ENCODE results near the gene VPS25.

Gene VPS25

DNA sequence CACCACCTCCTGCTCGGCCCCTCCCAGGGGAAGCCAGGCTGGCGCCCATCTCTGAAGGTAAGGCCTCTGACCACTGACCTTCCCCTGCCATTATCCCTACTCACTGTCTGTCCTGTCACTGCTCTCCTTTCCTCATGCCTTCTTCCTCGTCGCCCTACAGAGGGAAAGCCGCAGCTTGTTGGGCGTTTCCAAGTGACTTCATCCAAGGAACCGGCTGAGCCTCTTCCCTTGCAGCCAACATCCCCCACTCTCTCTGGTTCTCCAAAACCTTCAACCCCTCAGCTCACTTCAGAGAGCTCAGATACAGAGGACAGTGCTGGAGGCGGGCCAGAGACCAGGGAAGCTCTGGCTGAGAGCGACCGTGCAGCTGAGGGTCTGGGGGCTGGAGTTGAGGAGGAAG lies 22.2 kb downstream of the VPS25 start:
- DNase-seq (ENCODE audit: low spot score), result no peak

DNA sequence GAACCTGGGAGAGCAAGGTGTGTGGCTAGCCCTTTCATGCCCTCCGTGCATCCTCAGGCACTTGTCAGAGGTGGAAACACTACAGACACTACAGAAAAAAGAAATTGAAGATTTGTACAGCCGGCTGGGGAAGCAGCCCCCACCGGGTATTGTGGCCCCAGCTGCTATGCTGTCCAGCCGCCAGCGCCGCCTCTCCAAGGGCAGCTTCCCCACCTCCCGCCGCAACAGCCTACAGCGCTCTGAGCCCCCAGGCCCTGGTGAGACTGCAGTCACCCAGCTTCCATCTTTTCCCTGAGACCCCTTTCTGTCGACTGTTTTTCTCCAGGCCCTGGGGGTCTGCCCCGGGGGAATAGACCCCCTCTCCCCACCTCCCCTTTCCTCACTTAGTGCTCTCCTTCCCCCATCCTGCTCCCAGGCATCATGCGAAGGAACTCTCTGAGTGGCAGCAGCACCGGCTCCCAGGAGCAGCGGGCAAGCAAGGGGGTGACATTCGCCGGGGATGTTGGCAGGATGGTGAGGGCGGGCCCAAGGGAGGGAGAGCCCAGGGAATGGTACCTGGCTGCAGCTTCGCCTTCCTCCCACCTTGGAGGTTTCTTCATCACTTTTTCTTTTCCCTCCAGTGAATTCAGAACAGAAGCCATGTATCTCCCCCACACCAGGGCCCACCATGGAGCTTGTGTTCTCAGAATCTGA lies 23.0 kb downstream of the VPS25 start:
- DNase-seq (ENCODE audit: low spot score), result no peak

DNA sequence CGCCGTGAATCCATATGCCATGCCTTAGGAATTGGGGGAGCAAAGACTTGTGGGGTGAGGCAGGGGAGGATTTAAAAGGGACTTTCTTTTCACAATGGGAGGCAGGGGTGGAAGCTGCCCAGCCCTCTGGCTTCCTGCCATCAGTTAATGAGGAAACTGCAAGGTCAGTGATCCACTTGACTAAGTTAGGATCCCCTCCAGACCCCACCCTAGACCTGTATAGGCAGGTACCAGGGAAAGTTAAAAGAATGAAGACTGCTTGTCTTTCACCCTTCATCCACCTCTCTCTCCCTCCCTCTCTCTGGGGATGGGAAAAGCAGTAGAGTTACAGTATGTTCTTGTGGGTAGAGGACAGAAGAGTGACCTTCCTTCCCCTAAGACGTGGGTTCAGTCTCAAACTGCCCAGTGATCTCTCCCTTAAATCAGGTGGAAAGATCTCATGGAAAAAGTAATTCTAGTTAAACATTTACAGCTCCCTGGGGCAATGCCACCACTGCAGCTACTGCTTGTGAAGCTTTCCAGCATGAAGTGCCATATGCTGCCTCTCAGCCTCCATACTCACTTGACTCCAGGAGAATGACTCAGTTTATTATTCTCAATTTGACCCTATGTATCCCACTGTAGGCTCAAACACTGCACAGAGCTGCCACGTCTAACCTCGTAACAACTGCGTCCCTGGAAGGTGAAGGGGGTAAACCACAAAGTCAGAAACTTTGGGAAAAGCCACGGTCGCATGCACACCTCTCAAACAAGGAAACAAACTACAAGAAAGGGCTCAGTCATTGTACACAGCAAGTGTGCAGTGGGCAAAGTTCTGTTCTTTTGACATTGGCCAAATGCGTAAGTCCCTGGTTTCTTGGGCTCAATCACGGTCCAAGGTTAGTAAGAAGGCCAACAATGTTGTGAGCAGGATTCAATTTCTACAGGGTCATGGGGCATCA lies 24.1 kb downstream of the VPS25 start:
- DNase-seq (ENCODE audit: low spot score), result no peak

DNA sequence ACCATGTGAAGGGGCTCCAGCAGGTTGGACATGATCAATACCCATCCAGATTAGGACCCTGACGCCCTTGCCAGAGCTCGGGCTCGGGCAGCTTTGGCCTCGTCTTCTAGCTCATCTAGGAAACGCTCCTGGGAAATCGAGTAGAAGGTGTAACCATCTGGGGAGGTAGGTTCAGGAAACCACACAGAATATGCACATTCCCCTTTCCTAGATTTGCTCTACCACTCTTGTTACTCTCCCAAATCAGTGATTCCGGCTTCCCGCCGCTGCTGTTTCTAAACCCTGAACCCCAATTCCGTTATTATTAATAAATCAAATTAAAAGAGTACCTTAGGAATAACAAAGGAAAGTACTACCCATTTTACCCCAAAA lies 24.7 kb downstream of the VPS25 start:
- DNase-seq (ENCODE audit: low spot score), result no peak

DNA sequence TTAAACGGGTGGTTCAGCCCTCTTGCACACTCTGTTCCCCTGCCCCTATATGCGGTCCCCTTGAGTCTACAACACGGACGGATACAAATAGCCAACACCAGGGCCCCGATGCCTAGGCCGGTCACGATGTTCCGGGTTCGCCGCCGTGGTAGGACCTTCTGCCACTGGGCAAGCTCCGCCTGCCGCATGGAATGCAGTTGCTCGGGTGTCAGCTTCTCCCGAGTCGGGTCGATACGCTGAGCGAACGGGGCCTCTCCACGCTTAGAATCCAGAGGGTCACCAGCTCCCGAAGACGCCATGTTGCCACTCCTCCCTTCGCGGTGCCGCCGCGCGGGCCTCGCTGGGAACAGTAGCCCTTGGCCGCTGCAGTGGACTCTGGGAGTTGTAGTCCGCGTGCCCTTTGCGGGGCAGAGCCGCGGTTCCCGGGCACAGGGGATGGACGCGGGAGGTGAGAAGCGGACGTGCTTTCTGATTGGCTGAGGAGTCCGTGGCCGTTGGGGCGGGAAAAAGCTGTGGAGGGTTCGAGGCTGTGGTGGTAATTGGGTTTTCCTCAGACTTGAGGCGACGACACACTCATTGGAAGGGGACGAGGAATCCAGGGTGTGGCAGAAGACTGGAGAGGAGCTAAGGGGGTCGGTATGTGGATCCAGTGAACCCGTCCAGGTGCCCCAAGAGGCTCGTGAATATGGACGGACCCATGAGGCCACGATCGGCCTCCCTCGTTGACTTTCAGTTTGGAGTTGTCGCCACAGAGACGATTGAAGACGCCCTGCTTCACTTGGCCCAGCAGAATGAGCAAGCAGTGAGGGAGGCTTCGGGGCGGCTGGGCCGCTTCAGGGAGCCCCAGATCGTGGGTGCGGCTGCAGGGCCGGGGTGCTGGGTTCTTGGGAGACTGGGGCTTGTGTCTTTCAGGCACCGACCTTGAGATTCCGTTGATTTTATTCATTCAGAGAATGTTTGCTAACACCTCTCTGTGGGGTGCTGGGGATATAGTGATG lies 25.4 kb downstream of the VPS25 start, which contains the start of the genes CNTD1 and COA3:
CNTD1 (plus strand) TSS at position 479 of the 998 bp plus-strand sequence; CDS start at position 686, 207 bp downstream.
COA3 (minus strand) TSS at position 322 of the 998 bp plus-strand sequence; CDS start at position 299, 23 bp downstream.
- peak; percentile 68 for DNase-seq (ENCODE audit: low spot score)

DNA sequence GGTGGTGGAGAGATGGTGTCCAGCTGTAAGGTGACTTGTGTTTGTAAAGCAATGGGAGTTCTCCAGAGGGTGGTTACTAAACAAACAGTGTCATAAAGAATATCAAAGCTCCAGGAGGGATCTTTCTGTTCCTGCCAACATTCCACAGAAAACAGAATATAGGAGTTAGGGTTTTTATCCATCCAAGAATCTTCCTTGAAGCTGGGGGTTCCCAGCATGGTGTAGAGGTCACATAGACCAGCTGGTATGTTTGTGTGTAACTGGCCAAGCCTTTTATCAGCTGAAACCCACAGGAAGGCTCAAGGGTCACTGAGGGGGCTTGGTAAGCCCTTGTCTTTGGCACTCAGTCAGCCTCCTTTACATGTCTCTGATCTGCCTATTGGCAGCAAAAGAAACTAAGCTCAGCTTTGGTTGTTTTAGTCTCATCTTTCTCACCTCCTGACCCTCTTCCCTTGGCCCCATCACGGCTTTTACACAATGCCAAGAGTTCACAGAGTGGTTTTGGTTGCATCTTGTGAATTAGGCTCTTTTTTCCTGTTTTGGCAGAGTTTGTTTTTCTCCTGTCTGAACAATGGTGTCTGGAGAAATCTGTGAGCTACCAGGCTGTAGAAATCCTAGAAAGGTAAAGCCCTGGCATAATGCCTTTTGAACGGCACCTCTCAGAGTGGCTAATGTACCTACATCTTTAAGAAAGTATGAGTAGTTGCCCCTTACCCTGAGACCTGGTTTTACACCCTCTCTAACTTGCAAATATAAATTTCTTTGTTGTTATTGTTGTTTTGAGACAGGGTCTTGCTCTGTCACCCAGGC lies 30.0 kb downstream of the VPS25 start:
- DNase-seq (ENCODE audit: low spot score), result no peak

DNA sequence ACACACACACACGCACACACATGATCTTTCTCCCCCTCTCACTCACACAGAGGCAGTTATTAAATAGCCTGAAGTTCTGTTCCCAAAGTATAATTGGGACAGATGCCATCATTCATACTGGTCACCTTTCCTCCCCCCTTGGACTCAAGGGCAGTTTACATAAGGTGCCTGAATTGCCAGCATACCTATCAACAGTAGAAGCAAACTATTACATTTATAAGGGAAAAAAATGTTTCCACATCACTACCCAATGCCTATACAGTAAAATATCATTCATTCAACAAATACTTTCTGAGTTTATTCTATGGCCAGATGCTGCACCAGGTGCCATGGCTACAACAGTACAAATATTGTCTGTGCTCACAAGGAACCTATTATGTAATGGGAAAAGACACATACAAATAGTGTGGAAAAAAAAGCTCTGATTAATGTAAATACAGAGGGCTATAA lies 31.7 kb downstream of the VPS25 start:
- no peak for DNase-seq (ENCODE audit: low spot score)

DNA sequence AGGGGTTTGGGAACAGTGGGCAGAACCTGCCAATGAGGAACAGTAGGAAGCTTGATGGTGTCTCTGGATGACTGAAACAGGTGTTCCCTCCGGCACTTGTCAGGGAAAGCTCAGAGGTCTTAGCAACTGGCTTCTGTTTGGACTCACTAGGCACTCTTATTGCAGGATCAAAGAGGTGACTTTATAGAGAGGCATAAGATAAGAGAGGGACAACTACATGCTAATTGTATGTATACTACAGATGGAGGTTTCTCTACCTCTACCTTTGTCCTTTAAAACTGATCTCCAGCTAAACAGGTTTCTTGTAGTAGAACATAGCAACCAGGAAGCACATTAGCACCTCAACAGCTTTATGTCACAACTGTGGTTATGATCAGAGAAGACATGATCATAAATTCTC lies 33.0 kb downstream of the VPS25 start:
- DNase-seq (ENCODE audit: low spot score), result no peak

DNA sequence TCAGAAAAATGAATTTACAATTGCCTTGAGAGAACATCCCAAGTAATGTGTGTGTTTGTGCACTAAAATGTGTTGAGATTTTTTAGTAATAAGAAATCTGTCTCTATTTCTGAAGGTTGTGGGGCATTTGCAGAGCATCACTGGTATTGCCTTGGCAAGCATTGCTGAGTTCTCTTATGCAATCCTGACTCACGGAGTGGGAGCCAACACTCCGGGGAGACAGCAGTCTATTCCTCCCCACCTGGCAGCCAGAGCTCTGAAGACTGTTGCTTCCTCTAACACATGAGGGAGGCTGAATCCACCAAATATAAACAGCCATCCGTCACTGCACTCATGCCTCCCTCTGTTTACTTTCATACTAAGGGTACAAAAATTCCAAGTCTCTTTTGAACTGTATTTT lies 36.0 kb downstream of the VPS25 start:
- no peak for DNase-seq (ENCODE audit: low spot score)

DNA sequence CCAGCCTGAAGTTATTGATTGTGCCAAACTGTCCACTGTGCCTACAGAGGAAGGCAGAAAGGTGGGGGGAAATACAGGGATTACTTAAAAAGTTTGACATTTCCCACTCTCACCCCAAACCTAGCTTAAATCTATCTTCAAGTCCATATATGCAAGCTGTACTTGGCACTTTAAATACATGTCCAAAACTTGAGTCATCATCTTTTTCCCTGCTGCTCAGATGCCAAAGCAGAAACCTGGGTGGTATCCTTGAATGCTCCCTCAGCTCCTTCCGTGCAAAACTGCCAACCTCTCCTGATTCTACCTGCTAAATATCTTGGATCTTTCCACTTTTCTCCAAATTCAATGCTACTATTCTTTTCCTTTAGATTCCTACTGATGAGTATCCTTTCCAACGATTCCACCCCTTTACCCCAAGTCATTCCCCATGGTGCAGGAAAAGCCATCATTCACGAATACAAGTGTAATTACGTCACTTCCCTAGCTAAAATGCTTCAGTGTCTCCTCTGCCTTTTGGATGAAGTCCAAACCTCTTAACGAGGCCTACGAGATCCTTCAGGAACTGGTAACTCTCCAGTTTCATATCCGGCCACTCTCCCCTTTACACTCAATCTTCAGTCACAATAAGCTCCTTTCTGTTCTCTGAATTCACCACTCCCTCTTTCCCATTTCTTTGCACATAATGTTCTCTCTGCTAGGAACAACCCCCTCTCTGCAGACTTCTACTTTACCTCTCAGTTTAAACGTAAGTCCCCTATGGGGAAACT lies 41.6 kb downstream of the VPS25 start:
- no peak for DNase-seq (ENCODE audit: low spot score)

DNA sequence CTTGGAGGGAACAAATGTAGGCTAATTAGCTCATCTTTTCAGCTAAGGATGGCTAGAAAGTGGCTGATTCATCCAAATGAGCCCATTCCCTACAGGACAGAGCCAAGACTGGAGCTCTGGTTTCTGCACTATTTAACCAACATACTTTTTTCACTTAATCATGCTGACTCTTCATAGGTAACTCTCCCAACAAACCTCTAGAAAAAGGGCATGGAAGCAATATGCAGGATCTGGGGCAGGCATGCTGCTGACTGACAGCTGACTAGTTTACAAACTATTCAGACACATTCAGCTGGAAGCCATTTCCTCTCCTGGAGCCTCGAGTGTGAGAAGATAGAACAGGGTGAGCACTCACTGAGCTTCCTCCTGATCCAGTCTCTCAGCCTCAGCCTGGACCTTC lies 44.6 kb downstream of the VPS25 start:
- DNase-seq (ENCODE audit: low spot score), result no peak

DNA sequence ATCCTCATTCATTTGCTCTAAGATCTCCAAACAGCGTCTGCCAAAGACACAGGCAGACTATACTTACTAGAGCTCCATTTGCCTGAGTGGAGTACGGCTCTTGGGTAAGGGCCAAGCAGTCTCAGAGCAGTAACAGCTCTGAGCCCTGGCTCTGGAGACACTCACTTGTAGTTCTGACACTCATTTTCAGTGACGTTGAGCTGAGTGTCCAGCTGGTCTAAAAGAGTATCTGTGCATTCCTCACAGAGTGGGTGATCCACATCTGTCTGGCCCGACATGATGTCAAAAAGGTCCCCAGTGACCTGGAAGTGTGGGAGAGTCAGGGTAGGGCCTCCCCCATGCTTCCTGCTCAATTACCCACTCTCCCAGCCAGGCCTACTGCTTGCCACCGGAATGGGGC lies 45.1 kb downstream of the VPS25 start:
- DNase-seq (ENCODE audit: low spot score), result no peak

DNA sequence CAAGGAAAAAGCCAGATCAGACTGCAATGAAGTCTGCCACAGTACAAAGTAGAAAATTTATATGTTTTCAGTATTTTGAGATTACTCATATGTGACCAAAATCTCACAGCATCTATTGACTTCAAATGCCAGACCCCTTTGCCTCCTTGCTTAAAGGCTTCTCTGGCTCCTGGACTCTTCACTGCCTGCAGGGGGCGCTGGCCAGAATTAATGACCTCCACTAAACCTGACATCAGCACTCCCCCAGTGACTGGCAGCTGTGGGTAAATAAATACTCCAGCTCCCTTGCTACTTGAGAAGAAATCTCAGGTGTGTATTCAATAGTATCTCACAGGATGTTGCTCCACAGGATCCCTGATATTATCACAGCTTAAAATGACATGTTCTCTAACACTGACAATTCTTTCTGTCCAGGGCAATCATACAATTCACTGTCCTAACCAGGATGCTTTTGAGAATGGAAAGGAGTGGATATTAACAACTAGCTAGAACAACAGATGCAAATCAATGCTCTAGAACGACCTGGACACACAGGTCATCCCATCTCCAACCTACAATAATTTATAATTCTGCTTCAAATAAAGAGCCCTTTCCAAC lies 46.8 kb downstream of the VPS25 start:
- DNase-seq (ENCODE audit: low spot score), result no peak

DNA sequence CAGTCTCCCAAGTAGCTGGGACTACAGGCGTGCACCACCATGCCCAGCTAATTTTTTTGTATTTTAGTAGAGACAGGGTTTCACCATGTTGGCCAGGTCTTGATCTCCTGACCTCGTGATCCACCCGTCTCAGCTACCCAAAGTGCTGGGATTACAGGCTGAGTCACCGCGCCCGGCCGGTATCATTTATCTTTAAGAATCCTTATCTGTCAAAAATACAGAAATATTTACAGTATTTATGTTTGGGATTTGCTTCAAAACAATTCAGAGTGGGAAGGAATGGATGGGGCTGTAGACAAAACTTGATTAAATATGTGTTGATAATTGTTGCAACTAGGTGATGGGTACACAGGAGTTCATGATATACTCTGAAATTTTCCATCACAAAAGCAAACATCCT lies 47.9 kb downstream of the VPS25 start:
- DNase-seq (ENCODE audit: low spot score), result no peak

DNA sequence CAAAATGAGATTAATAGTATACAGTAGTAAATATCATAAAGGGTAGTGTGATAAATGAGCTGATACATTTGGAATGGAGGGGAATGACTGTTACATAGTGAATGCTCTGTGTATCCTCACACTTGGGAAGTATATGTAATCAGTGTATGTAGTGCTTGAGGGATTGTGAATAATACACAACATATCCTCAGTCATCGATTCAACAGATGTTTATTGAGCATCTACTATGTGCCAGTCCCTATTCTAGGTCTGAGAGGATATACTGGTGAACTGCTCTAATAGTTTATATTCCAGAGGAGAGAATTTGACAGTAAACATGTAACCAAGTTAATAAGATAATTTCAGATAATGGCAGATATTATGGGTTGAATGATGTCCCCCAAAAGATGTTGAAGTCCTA lies 54.2 kb downstream of the VPS25 start:
- DNase-seq (ENCODE audit: low spot score), result no peak
